SU-DHL-6 (cell line): Measurements from ENCODE around the gene RIPPLY3.

Source experiments
- H2AFZ ChIP-seq: fragments of 200-600 bp; sonication (generic); 2 replicates; pipeline ENCODE4 v1.6.1; 2014; ENCODE audit warnings: low read depth, mild to moderate bottlenecking, moderate library complexity, mixed read lengths, antibody characterized with exemption, low read length; ENCODE audit not compliant: severe bottlenecking
- H3F3A ChIP-seq: fragments of 200-600 bp; shearing (Covaris generic); 2 replicates; pipeline ENCODE4 v1.6.0; 2016; ENCODE audit warnings: antibody characterized with exemption, mild to moderate bottlenecking; ENCODE audit not compliant: insufficient read depth
- H3K27ac ChIP-seq: fragments of 200-600 bp; sonication (generic); 2 replicates; pipeline ENCODE4 v1.5.1; 2016; ENCODE audit warnings: low read depth, mild to moderate bottlenecking, low read length, moderate library complexity, mixed read lengths
- H3K27me3 ChIP-seq: fragments of 200-600 bp; sonication (generic), shearing (Covaris generic); 2 replicates; pipeline ENCODE4 v1.6.0; 2014; ENCODE audit warnings: mild to moderate bottlenecking, low read length
- H3K36me3 ChIP-seq: fragments of 200-600 bp; sonication (generic); 2 replicates; pipeline ENCODE4 v1.6.1; 2014; ENCODE audit warnings: mild to moderate bottlenecking, low read length, mixed read lengths
- H3K4me2 ChIP-seq: fragments of 300-600, 200-600 bp; shearing (Covaris generic), sonication (generic); 2 replicates; pipeline ENCODE4 v1.6.0; 2014; ENCODE audit warnings: low read length, low read depth, mild to moderate bottlenecking; ENCODE audit not compliant: poor library complexity, severe bottlenecking
- H3K4me3 ChIP-seq: fragments of 200-600 bp; sonication (generic); 2 replicates; pipeline ENCODE4 v1.5.1; 2014; ENCODE audit warnings: antibody characterized with exemption, low read length, mild to moderate bottlenecking, mixed read lengths; ENCODE audit not compliant: insufficient read depth, poor library complexity, severe bottlenecking
- H3K79me2 ChIP-seq: fragments of 200-600 bp; sonication (generic); 2 replicates; pipeline ENCODE4 v1.6.1; 2014; ENCODE audit warnings: mild to moderate bottlenecking, low read length, moderate library complexity; ENCODE audit not compliant: insufficient read depth
- H3K9ac ChIP-seq: fragments of 200-600 bp; sonication (generic); 2 replicates; pipeline ENCODE4 v1.7.0; 2014; ENCODE audit warnings: mild to moderate bottlenecking, low read length
- H3K9me2 ChIP-seq: fragments of 200-600 bp; sonication (generic); replicated peaks from 2 replicates; pipeline ENCODE4 v1.6.1; 2014; ENCODE audit warnings: low read length; ENCODE audit not compliant: insufficient read depth
- H3K9me3 ChIP-seq: fragments of 200-600 bp; sonication (generic); 2 replicates; pipeline ENCODE4 v1.6.1; 2014; ENCODE audit warnings: low read length, mixed read lengths; ENCODE audit not compliant: insufficient read depth
- H4K20me1 ChIP-seq: fragments of 200-600 bp; sonication (generic); 2 replicates; pipeline ENCODE4 v1.6.1; 2014; ENCODE audit warnings: low read depth, mild to moderate bottlenecking, antibody characterized with exemption, low read length, moderate library complexity, mixed read lengths
- CTCF ChIP-seq: fragments of 200-600 bp; sonication (generic); IDR thresholded peaks from one replicate; pipeline ENCODE4 v1.5.1; 2017; ENCODE audit warnings: antibody characterized with exemption, mild to moderate bottlenecking, low read length, moderate library complexity; ENCODE audit not compliant: insufficient read depth, poor library complexity, severe bottlenecking
- EZH2phosphoT487 ChIP-seq: fragments of 200-600 bp; sonication (generic), shearing (Covaris generic); conservative IDR thresholded peaks from 2 replicates; pipeline ENCODE4 v1.6.1; 2018; ENCODE audit warnings: mild to moderate bottlenecking, antibody characterized with exemption, low read length, moderate library complexity, mixed read lengths

RIPPLY3 gene

GRCh38 chr21:37057614-37058013 is 51.1 kb downstream of the RIPPLY3 start:
- Histone ChIP-seq H3K36me3 (no peaks in the 10 kb centered on the region), H3K27ac (no peak overlapping the region), H3K27me3 (no peaks in the 10 kb centered on the region), H2AFZ (no peak overlapping the region), H3K9me2 (no peaks in the 10 kb centered on the region), H3K79me2 (no peaks in the 10 kb centered on the region), H3K9me3 (no peaks in the 10 kb centered on the region), H3F3A (no peaks in the 10 kb centered on the region), H4K20me1 (no peaks in the 10 kb centered on the region), H3K9ac (no peak overlapping the region), H3K4me2 (no peak overlapping the region), H3K4me3 (no peak overlapping the region)
- TF ChIP-seq EZH2phosphoT487 (no peak), CTCF (no peak)

GRCh38 chr21:37058261-37058660 is 51.8 kb downstream of the RIPPLY3 start:
- Histone ChIP-seq H3K27me3 (no peaks in the 10 kb centered on the region), H3K4me2 (no peak overlapping the region), H3F3A (no peaks in the 10 kb centered on the region), H4K20me1 (no peaks in the 10 kb centered on the region), H3K4me3 (no peak overlapping the region), H2AFZ (no peak overlapping the region), H3K36me3 (no peaks in the 10 kb centered on the region), H3K9me2 (no peaks in the 10 kb centered on the region), H3K27ac (no peak overlapping the region), H3K79me2 (no peaks in the 10 kb centered on the region), H3K9ac (no peak overlapping the region), H3K9me3 (no peaks in the 10 kb centered on the region)
- no peak for TF ChIP-seq CTCF
- no peak for TF ChIP-seq EZH2phosphoT487

- H2AFZ ChIP-seq: no peak overlapping the region
- no peak overlapping the region for H3K4me3 ChIP-seq
- no peak overlapping the region for H3K9ac ChIP-seq
These were observed 52.7 kb downstream of the RIPPLY3 start for GRCh38 chr21:37059181-37059580.

More at GRCh38 chr21:37059181-37059580, 52.7 kb downstream of the RIPPLY3 start:
- Histone ChIP-seq H3K27ac (no peak overlapping the region), H3K4me2 (no peak overlapping the region), H3K79me2 (no peaks in the 10 kb centered on the region), H4K20me1 (no peaks in the 10 kb centered on the region), H3K9me3 (no peaks in the 10 kb centered on the region), H3K36me3 (no peaks in the 10 kb centered on the region), H3K9me2 (no peaks in the 10 kb centered on the region), H3F3A (no peaks in the 10 kb centered on the region), H3K27me3 (no peaks in the 10 kb centered on the region)
- TF ChIP-seq EZH2phosphoT487: no peak
- TF ChIP-seq CTCF: no peak
